GM12878 (cell line): ENCODE data around the gene TRMT44. TPM values are rescaled to one million over a fixed set of nuclear protein-coding genes. Genes with fewer than 3 reads are reported as not detected.

Experiments
- ATAC-seq: fragments of 200-7000 bp; cut with Tn5 transposase; 3 replicates; pipeline ENCODE4 v1.9.1; 2020; ENCODE audit warnings: mild to moderate bottlenecking, moderate library complexity
- BruUV-seq: library from RNA; stranded (reverse); fragments of 400-500 nt; replicated peaks from 2 replicates; lab custom pipeline; 2021; lab: Mats Ljungman, UMichigan
- CTCF ChIA-PET: fragments of 300-600 bp; sonication (Branson Sonifier 250); formaldehyde crosslinking; extraction: SDS; loops from one replicate; lab custom pipeline; 2021; ENCODE audit warnings: inconsistent platforms; lab: Yijun Ruan, JAX
- POLR2A ChIA-PET: fragments of 350-600 bp; formaldehyde crosslinking; extraction: SDS; loops from one replicate; lab custom pipeline; 2021; ENCODE audit warnings: inconsistent platforms; lab: Charles Lee
- RAD21 ChIA-PET: fragments of 300-600 bp; sonication (Branson Sonifier 250); formaldehyde crosslinking; loops from one replicate; lab custom pipeline; 2023; ENCODE audit warnings: antibody characterized with exemption; ENCODE audit not compliant: unreplicated experiment; lab: Charles Lee
- SMC1A ChIA-PET: fragments of 300-600 bp; sonication (Branson Sonifier 250); formaldehyde crosslinking; loops from one replicate; lab custom pipeline; 2023; ENCODE audit not compliant: unreplicated experiment, uncharacterized antibody; lab: Charles Lee
- DNase-seq: peaks from one replicate; pipeline ENCODE4 v3.0.0-alpha.2; 2011; ENCODE audit warnings: low read depth, low spot score
- FAIRE-seq: peaks from 3 replicates; lab custom pipeline; 2011; peaks lifted over from hg19 to GRCh38; lab: Jason Lieb, UNC
- H2AFZ ChIP-seq: 2 replicates; pipeline ENCODE4 v1.6.0; 2011; ENCODE audit warnings: low read depth, low read length, control low read depth; ENCODE audit not compliant: control insufficient read depth
- H3K27ac ChIP-seq: 2 replicates; pipeline ENCODE4 v1.5.1; 2011; ENCODE audit warnings: control low read depth; ENCODE audit not compliant: control insufficient read depth, insufficient read depth
- H3K27me3 ChIP-seq, 2 experiments: replicated peaks in 1 of 2; 2 replicates each; pipeline versions ENCODE4 v1.6.0 to v1.6.1; 2011; ENCODE audit warnings: low read length in 1 of 2; ENCODE audit not compliant: control insufficient read depth in 2 of 2, insufficient read depth in 2 of 2
- H3K36me3 ChIP-seq, 2 experiments: 2 replicates each; pipeline ENCODE4 v1.5.1; 2011; ENCODE audit warnings: low read length in 1 of 2; ENCODE audit not compliant: control insufficient read depth in 2 of 2, insufficient read depth in 2 of 2
- H3K4me1 ChIP-seq: 2 replicates; pipeline ENCODE4 v1.6.1; 2011; ENCODE audit warnings: mild to moderate bottlenecking, low read length, moderate library complexity, mixed read lengths; ENCODE audit not compliant: control insufficient read depth, insufficient read depth
- H3K4me2 ChIP-seq: 2 replicates; pipeline ENCODE4 v1.6.0; 2011; ENCODE audit warnings: control low read depth; ENCODE audit not compliant: control insufficient read depth, insufficient read depth
- H3K4me3 ChIP-seq: fragments of 200-600 bp; sonication (generic); 2 replicates; pipeline ENCODE4 v1.5.1; 2016
- H3K79me2 ChIP-seq: 2 replicates; pipeline ENCODE4 v1.6.0; 2011; ENCODE audit warnings: low read length; ENCODE audit not compliant: control insufficient read depth, insufficient read depth
- H3K9ac ChIP-seq: 2 replicates; pipeline ENCODE4 v1.8.0; 2011; ENCODE audit warnings: low read length, control low read depth, mixed read lengths; ENCODE audit not compliant: control insufficient read depth, insufficient read depth
- H3K9me3 ChIP-seq: replicated peaks from 3 replicates; pipeline ENCODE4 v1.5.1; 2011; ENCODE audit warnings: mild to moderate bottlenecking, low read length; ENCODE audit not compliant: control insufficient read depth, insufficient read depth
- H4K20me1 ChIP-seq: 2 replicates; pipeline ENCODE4 v1.6.0; 2011; ENCODE audit not compliant: control insufficient read depth, insufficient read depth
- CHD1 ChIP-seq: IDR thresholded peaks from 2 replicates; pipeline ENCODE4 v1.6.1; 2012; ENCODE audit warnings: low read depth, low read length, improper control_type of control experiment
- DPF2 ChIP-seq: fragments of 450-650 bp; IDR thresholded peaks from 2 replicates; pipeline ENCODE4 v1.6.1; 2017; ENCODE audit warnings: mild to moderate bottlenecking
- E4F1 ChIP-seq: fragments of 450-650 bp; IDR thresholded peaks from 2 replicates; pipeline ENCODE4 v1.6.1; 2018; ENCODE audit warnings: borderline replicate concordance, mild to moderate bottlenecking; ENCODE audit not compliant: partially characterized antibody
- IKZF1 ChIP-seq: fragments of 450-650 bp; conservative IDR thresholded peaks from 2 replicates; pipeline ENCODE4 v1.6.1; 2017; ENCODE audit warnings: antibody characterized with exemption, mild to moderate bottlenecking
- KLF5 ChIP-seq: fragments of 450-650 bp; IDR thresholded peaks from 2 replicates; pipeline ENCODE4 v1.6.1; 2014; ENCODE audit warnings: mild to moderate bottlenecking; ENCODE audit not compliant: partially characterized antibody
- LARP7 ChIP-seq: fragments of 450-650 bp; IDR thresholded peaks from 2 replicates; pipeline ENCODE4 v1.6.1; 2017; ENCODE audit warnings: mild to moderate bottlenecking
- MTA2 ChIP-seq: fragments of 450-650 bp; IDR thresholded peaks from 2 replicates; pipeline ENCODE4 v1.6.1; 2016; ENCODE audit warnings: low read depth, mild to moderate bottlenecking, moderate library complexity
- RCOR1 ChIP-seq: conservative IDR thresholded peaks from 2 replicates; pipeline ENCODE4 v1.6.1; 2012; ENCODE audit warnings: low read depth, low read length, improper control_type of control experiment
- STAT3 ChIP-seq: IDR thresholded peaks from 2 replicates; pipeline ENCODE4 v1.6.1; 2011; ENCODE audit warnings: low read depth, low read length, improper control_type of control experiment
- ZBTB11 ChIP-seq: fragments of 450-650 bp; formaldehyde crosslinking; IDR thresholded peaks from 2 replicates; pipeline ENCODE4 v1.5.0; 2022; ENCODE audit warnings: mild to moderate bottlenecking, missing genetic modification characterization
- WGBS: methylation state at CpG from one replicate; pipeline ENCODE4 v1.1.6; 2016; ENCODE audit warnings: low lambda C conversion rate; ENCODE audit not compliant: insufficient replicate concordance, insufficient coverage; ENCODE audit errors: missing lambda C conversion rate; 5-methylcytosine and 5-hydroxymethylcytosine counted together
- in situ Hi-C: fragments of 300-500 bp; cut with MboI; formaldehyde crosslinking; loops from 9 replicates; pipeline ENCODE4 v1.14.3; 2018; ENCODE audit warnings: mixed read lengths
- intact Hi-C: fragments of 100-400 bp; cut with micrococcal nuclease; formaldehyde crosslinking; loops from one replicate; pipeline ENCODE4 v1.14.2; 2022; ENCODE audit not compliant: unreplicated experiment
- polyA plus RNA-seq, 11 experiments: library from polyadenylated mRNA; depleted of rRNA in 4 of 11; unstranded in 6 of 11; stranded (reverse) in 5 of 11; fragments of >200 nt; fragmentation: Nextera tagmentation in 4 of 11; fragmentation: Illumina TruSeq in 1 of 11; extraction: Ambion mirVana in 4 of 11; extraction: Trizol in 1 of 11; gene quantifications; 1 replicate in 1 of 11; 2 replicates in 10 of 11; pipeline versions ENCODE4 v1.2.1 to v1.2.3, GENCODE V29; 2011 to 2016; ENCODE audit warnings: inconsistent platforms in 2 of 11, missing spikeins in 2 of 11, low read depth in 1 of 11
- total RNA-seq, 4 experiments: library from RNA; depleted of rRNA in 3 of 4; stranded (reverse); fragments of >200 nt in 3 of 4; fragmentation: Illumina TruSeq in 1 of 4; extraction: Trizol in 1 of 4; gene quantifications; 2 replicates each; pipeline versions ENCODE4 v1.2.1 to v1.2.3, GENCODE V29; 2013 to 2021

TRMT44 gene
- total and polyA plus RNA-seq, 10 of the 15 experiments (the other 5 are each of a cell fraction or from before 2014, with no cell fraction given): 1.3 to 18.5 (median 10.1) TPM

- no peak for TF ChIP-seq ZBTB11 (CRISPR knock-in tag)
These were observed 29.8 kb upstream of the TRMT44 start (continued) for GRCh38 chr4:8410641-8411271.

- Histone ChIP-seq H3K79me2 (no peaks in the 10 kb centered on the region), H3K4me2 (no peak overlapping the region), H3K27me3 (no peaks in the 10 kb centered on the region), H3K27ac (no peak overlapping the region), H3K9ac (no peak overlapping the region), H4K20me1 (no peaks in the 10 kb centered on the region), H3K36me3 (peaks cover 9 to 16% of the 10 kb centered on the region in 2 experiments), H2AFZ (no peak overlapping the region), H3K4me3 (no peak overlapping the region), H3K4me1 (no peaks in the 10 kb centered on the region), H3K9me3 (no peaks in the 10 kb centered on the region)
- ChIA-PET SMC1A (no interaction called here), RAD21 (no interaction called here), POLR2A (interaction anchor here (1.0 kb wide), 1 partner anchor 24 kb away, joined by 3 read pairs; no protein-coding TSS in a partner anchor), CTCF (interaction anchor here (0.9 to 1.2 kb wide), 2 partner anchors 57 to 235 kb away, joined by 3 to 4 read pairs; no protein-coding TSS in a partner anchor)
- no TSS peak for BruUV-seq
- TF ChIP-seq LARP7 (no peak), KLF5 (no peak), RCOR1 (no peak), E4F1 (no peak), CHD1 (no peak), STAT3 (no peak), MTA2 (no peak), DPF2 (no peak), IKZF1 (no peak)
- DNase-seq (no peak), FAIRE-seq (no peak), ATAC-seq (no peak)
- intact Hi-C loops: no loop called here
- in situ Hi-C loops: no loop called here
- WGBS: 88% methylated on average over 13 of the region's 13 CpGs
These were observed 29.0 kb upstream of the TRMT44 start for GRCh38 chr4:8411351-8412180.
